T47D (cell line): ENCODE data around the gene COL11A2.
A peak's percentile ranks its signal among the peaks of the same experiment; 100 is the strongest.

Experiments
- DNase-seq, 2 experiments: peaks; one replicate each; pipeline versions ENCODE4 v3.0.0 to v3.0.0-alpha.2; 2011 to 2012; ENCODE audit warnings: low read depth in 1 of 2, low spot score in 1 of 2
- JUND ChIP-seq: IDR thresholded peaks from 2 replicates; pipeline ENCODE4 v1.6.1; 2012; ENCODE audit warnings: low read depth
- in situ Hi-C: cut with HindIII; loops from 2 replicates; pipeline ENCODE4 v1.10.0; 2016; ENCODE audit warnings: low sequenced_read_pairs, low pct_unique_long_range_greater_than_20kb

COL11A2 gene

GRCh38 chr6:33213166-33213988, 21.1 kb upstream of the COL11A2 start:
- DNase-seq = no peak
- no peak for TF ChIP-seq JUND
- in situ Hi-C loops = no loop called here

GRCh38 chr6:33212857-33213165, 20.5 kb upstream of the COL11A2 start:
- in situ Hi-C loops = no loop called here
- no peak for TF ChIP-seq JUND
- no peak for DNase-seq

GRCh38 chr6:33211666-33212422, 19.6 kb upstream of the COL11A2 start:
- no peak for DNase-seq
- TF ChIP-seq JUND = no peak
- in situ Hi-C loops = no loop called here

DNA sequence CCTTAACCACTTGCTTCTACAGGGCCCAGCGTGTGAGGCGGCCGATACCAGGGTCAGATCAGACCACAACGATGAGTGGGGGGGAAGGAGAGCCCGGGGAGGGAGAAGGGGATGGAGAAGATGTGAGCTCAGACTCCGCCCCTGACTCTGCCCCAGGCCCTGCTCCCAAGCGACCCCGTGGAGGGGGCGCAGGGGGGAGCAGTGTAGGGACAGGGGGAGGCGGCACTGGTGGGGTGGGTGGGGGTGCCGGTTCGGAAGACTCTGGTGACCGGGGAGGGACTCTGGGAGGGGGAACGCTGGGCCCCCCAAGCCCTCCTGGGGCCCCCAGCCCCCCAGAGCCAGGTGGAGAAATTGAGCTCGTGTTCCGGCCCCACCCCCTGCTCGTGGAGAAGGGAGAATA, 18.9 kb upstream of the COL11A2 start:
- in situ Hi-C loops = no loop called here
- TF ChIP-seq JUND = no peak
- DNase-seq = no peak

DNA sequence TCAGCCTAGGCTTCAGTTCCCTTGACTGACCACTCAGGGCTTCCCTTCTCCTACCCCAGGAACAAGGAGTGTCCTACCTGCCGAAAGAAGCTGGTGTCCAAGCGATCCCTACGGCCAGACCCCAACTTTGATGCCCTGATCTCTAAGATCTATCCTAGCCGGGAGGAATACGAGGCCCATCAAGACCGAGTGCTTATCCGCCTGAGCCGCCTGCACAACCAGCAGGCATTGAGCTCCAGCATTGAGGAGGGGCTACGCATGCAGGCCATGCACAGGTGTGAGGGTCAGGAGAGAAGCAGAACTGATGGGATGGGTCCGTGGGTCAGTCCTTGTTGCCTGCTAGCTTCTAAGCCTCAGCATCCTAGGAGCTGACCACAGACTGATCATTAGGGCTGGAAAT, 17.6 kb upstream of the COL11A2 start:
- in situ Hi-C loops = no loop called here
- no peak for TF ChIP-seq JUND
- DNase-seq = no peak

GRCh38 chr6:33208091-33208967, 16.1 kb upstream of the COL11A2 start, which contains the start of gene RING1:
Gene RING1, plus strand, starts transcription at chr6:33208500. Its CDS starts 323 bp downstream, at chr6:33208823.
- in situ Hi-C loops = no loop called here
- peak; percentile 91 to 94 for DNase-seq
- no peak for TF ChIP-seq JUND

DNA sequence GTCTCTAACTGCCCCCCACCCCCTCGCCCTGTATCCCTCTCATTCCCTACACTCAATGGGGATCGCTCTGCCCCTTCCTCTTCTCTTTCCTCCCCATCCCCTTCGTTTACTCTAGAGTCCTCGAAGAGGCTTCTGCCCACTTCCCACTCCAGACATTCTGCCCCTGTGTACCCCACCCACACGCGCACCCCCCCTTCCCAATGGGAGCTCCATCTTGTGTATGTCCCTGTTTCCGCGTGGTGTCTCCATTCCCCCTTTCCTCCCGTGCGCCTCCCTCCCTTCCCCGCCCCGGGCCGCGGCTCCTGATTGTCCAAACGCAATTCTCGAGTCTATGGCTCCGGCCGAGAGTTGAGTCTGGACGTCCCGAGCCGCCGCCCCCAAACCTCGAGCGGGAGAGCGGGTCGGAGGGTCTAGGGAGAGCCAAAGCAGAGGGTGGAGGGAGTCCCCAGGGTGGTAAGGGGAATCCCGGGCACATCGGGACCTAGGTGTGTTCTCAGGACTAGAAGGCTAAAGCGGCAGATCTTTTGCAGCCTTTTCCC, 15.4 kb upstream of the COL11A2 start:
- in situ Hi-C loops = no loop called here
- no peak for TF ChIP-seq JUND
- peak in 1 of 2 experiments; percentile 67 for DNase-seq

DNA sequence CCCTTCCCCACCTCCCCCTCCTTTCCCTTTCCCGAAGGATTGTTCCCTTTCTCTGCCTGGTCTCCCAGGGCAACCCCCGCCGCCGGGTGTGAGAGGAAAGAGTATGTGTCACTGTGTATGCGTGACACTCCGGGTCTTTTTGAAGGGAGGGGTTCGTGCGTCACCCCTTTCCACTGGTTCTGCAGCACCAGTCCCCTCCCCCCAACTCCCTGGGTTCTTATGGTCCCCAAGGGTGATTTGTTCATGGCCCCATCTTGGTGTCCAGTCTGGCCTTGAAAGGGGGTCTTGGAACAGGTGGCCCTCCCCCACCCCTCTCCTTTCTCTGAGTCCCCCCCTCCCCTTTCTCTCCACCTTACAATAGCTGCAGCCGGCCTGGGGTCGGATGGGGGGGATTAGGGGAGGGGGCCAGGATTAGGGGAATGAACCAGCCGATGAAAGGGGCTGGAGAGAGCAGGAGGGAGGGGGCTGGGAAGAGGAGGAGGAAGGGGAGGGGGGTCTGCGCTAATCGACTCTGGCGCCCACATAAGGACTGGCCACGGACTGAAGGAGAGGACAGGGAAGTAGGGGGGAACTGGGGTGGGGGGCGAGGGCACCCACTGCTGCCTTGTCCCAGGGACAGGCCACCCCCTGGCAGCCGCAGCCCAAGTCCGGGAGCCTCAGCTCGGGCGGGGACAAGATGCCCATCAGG, 14.7 kb upstream of the COL11A2 start:
- TF ChIP-seq JUND = no peak
- DNase-seq = no peak
- in situ Hi-C loops = no loop called here

DNA sequence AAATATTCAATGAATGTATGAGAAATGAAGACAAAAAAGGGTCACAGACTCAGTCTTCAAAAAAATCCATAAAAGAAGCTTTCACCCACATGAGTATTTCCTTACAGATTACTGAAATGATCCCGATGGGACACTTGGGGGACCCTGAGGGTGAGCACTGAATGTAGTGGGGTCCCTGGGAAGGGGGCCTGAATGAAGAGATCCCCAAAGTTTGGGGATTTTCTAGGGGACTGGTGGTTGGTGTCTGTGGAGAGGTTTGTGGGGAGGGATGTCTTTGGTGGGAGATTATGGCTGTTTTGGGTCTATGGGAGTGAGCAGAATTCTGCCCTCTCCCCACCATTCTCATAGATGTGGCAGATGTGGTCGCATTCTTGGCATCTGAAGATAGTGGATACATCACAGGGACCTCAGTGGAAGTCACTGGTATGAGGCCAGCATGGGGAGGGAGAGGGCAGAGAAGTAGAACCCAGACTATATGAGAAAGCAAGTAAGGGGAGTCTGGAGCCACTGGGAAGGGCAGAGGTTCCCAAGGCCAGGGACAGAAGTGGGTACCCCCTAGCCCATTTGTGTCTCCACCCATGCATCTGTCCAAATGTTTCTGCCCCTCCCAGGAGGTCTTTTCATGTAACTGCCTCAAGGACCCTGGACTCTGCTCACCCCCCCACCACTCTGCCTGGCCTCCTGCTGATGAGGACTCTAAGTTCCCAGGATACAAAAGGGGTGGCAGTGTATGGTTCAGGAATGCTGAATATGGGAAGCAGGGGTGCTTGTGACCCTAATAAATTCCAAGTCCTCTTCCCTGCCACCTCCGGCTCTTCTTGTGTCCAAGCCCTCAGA, 14.0 kb upstream of the COL11A2 start:
- no peak for TF ChIP-seq JUND
- in situ Hi-C loops = no loop called here
- DNase-seq = no peak

DNA sequence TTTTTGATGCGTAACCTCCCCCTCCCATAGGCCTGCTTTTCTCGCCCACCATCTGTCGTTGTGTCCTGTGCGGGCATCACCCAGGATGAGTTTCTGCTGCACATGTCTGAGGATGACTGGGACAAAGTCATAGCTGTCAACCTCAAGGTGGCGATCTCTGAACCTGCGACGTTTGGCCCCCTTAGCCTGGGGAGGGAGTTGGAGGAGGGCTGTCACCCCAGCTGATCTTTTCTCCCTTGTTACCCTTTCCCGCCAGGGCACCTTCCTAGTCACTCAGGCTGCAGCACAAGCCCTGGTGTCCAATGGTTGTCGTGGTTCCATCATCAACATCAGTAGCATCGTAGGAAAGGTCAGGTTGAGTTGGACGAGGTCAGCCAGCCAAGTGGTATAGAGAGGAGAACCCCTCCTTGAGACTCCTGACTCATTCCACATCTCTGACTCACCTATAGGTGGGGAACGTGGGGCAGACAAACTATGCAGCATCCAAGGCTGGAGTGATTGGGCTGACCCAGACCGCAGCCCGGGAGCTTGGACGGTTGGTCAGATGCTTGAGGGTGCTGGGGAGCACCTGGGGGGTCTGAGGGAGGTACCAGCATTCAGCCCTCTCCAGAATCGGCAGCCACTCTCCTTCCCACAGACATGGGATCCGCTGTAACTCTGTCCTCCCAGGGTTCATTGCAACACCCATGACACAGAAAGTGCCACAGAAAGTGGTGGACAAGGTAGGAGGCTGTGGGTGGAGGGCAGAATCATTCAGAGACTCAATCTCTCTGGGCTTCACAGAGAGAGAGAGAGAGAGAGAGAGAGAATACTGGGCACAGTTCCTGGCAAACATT, 13.1 kb upstream of the COL11A2 start:
- in situ Hi-C loops = no loop called here
- no peak for DNase-seq
- TF ChIP-seq JUND = no peak
